Measurements from ENCODE around the gene GARS1.

- TF ChIP-seq CTCF (IDR thresholded peaks at IDR 0.05) (no peak), EZH2 (IDR thresholded peaks at IDR 0.05) (no peak), EZH2phosphoT487 (IDR thresholded peaks at IDR 0.05) (no peak)
Measured at GRCh38 chr7:30594048-30594539, 584 bp upstream of the GARS1 start.
